HPDE6-E6E7 (cell line): ENCODE data around the gene SLC38A3.

ENCODE experiments used
- DNase-seq: peaks from one replicate; pipeline ENCODE4 v3.0.0; 2011; ENCODE audit warnings: missing footprints; ENCODE audit errors: extremely low spot score

The SLC38A3 gene

GRCh38 chr3:50169232-50169832, 35.7 kb upstream of the SLC38A3 start:
- DNase-seq = no peak

- no peak for DNase-seq
Observed at GRCh38 chr3:50169858-50170257, 35.2 kb upstream of the SLC38A3 start.

- DNase-seq = no peak
Observed at GRCh38 chr3:50170689-50171088, 34.4 kb upstream of the SLC38A3 start.

GRCh38 chr3:50171540-50172301, 33.4 kb upstream of the SLC38A3 start:
- no peak for DNase-seq

- DNase-seq = no peak
Observed at GRCh38 chr3:50172626-50173220, 32.3 kb upstream of the SLC38A3 start.

- DNase-seq = no peak
Observed at GRCh38 chr3:50173685-50174516, 31.2 kb upstream of the SLC38A3 start.

GRCh38 chr3:50174517-50174895, 30.6 kb upstream of the SLC38A3 start:
- DNase-seq = no peak

GRCh38 chr3:50174947-50175524, 30.0 kb upstream of the SLC38A3 start:
- DNase-seq = no peak

GRCh38 chr3:50177346-50177745, 27.7 kb upstream of the SLC38A3 start:
- DNase-seq = no peak

GRCh38 chr3:50179710-50180109, 25.4 kb upstream of the SLC38A3 start:
- DNase-seq = no peak

GRCh38 chr3:50181985-50182384, 23.1 kb upstream of the SLC38A3 start:
- DNase-seq = no peak

GRCh38 chr3:50182533-50183099, 22.5 kb upstream of the SLC38A3 start:
- DNase-seq = no peak

GRCh38 chr3:50183755-50184154, 21.3 kb upstream of the SLC38A3 start:
- no peak for DNase-seq

- DNase-seq = no peak
Observed at GRCh38 chr3:50184242-50184978, 20.7 kb upstream of the SLC38A3 start.

GRCh38 chr3:50185230-50185629, 19.8 kb upstream of the SLC38A3 start:
- no peak for DNase-seq

GRCh38 chr3:50186096-50186495, 19.0 kb upstream of the SLC38A3 start:
- no peak for DNase-seq

GRCh38 chr3:50187750-50188149, 17.3 kb upstream of the SLC38A3 start:
- no peak for DNase-seq

GRCh38 chr3:50189274-50189673, 15.8 kb upstream of the SLC38A3 start:
- DNase-seq = peak; percentile 25

GRCh38 chr3:50189989-50190388, 15.1 kb upstream of the SLC38A3 start:
- no peak for DNase-seq

- no peak for DNase-seq
Observed at GRCh38 chr3:50190936-50191660, 14.0 kb upstream of the SLC38A3 start, which contains the start of gene GNAT1. Gene GNAT1 (plus strand): TSS chr3:50191610. CDS start chr3:50191726, 116 bp downstream.
